K562 (cell line): ENCODE data around the gene FUCA1. TPM values are rescaled to one million over a fixed set of nuclear protein-coding genes. Genes with fewer than 3 reads are reported as not detected.

ENCODE experiments used
- AFF1 ChIP-seq, 2 experiments: fragments of 450-650 bp; IDR thresholded peaks; 2 replicates each; pipeline ENCODE4 v1.6.1; 2018; ENCODE audit warnings: mild to moderate bottlenecking in 2 of 2, low read depth in 1 of 2; ENCODE audit not compliant: partially characterized antibody in 2 of 2
- DACH1 ChIP-seq: fragments of 450-650 bp; IDR thresholded peaks from 2 replicates; pipeline ENCODE4 v1.6.1; 2018; ENCODE audit not compliant: partially characterized antibody
- KLF10 ChIP-seq: fragments of 250-450 bp; sonication (Bioruptor Pico); IDR thresholded peaks from 2 replicates; pipeline ENCODE4 v1.6.1; 2021; ENCODE audit warnings: matching md5 sums
- MAFF ChIP-seq: IDR thresholded peaks from 2 replicates; pipeline ENCODE4 v1.6.1; 2012; ENCODE audit warnings: low read length, improper control_type of control experiment
- MCM7 ChIP-seq, 2 experiments: fragments of 450-650 bp; IDR thresholded peaks; 2 replicates each; pipeline ENCODE4 v1.6.1; 2016 to 2018
- MECOM ChIP-seq: fragments of 250-450 bp; sonication (Bioruptor Pico); IDR thresholded peaks from 2 replicates; pipeline ENCODE4 v1.8.0; 2022; ENCODE audit warnings: inconsistent platforms
- MTA1 ChIP-seq: fragments of 450-650 bp; IDR thresholded peaks from 2 replicates; pipeline ENCODE4 v1.6.1; 2017; ENCODE audit warnings: borderline replicate concordance
- MXI1 ChIP-seq: IDR thresholded peaks from 2 replicates; pipeline ENCODE4 v1.6.1; 2011; ENCODE audit warnings: low read depth, mild to moderate bottlenecking, improper control_type of control experiment, low read length
- POU5F1 ChIP-seq: fragments of 150-350 bp; IDR thresholded peaks from 2 replicates; pipeline ENCODE4 v1.6.1; 2014; ENCODE audit warnings: borderline replicate concordance, low read length, low read depth, mild to moderate bottlenecking; ENCODE audit not compliant: partially characterized antibody
- PRPF4 ChIP-seq: fragments of 200-400 bp; formaldehyde crosslinking; IDR thresholded peaks from one replicate; pipeline ENCODE4 v1.6.1; 2017; ENCODE audit warnings: low read length, low read depth, mild to moderate bottlenecking; ENCODE audit not compliant: insufficient read depth, poor library complexity, severe bottlenecking
- TAL1 ChIP-seq: fragments of 450-650 bp; IDR thresholded peaks from 2 replicates; pipeline ENCODE4 v1.6.1; 2016; ENCODE audit warnings: mild to moderate bottlenecking
- TARDBP ChIP-seq: fragments of 450-650 bp; IDR thresholded peaks from 2 replicates; pipeline ENCODE4 v1.6.1; 2016
- ZBTB11 ChIP-seq, 3 experiments: fragments of 200-800 bp in 1 of 3; fragments of 250-450 bp in 1 of 3; fragments of 450-650 bp in 1 of 3; sonication (Bioruptor Pico) in 1 of 3; sonication (Bioruptor generic) in 1 of 3; formaldehyde crosslinking in 1 of 3; IDR thresholded peaks; 2 replicates each; pipeline versions ENCODE4 v1.6.1 to v1.8.0; 2016 to 2022; ENCODE audit warnings: mild to moderate bottlenecking in 2 of 3, missing genetic modification characterization in 2 of 3, missing compliant biosample characterization in 1 of 3, moderate library complexity in 1 of 3
- ZFPM2 ChIP-seq: fragments of 250-450 bp; sonication (Bioruptor Pico); IDR thresholded peaks from 2 replicates; pipeline ENCODE4 v1.5.1; 2022; ENCODE audit warnings: mild to moderate bottlenecking
- ZNF184 ChIP-seq: sonication (generic); formaldehyde crosslinking; IDR thresholded peaks from 2 replicates; pipeline ENCODE4 v1.5.0; 2020; ENCODE audit warnings: missing genetic modification reagents
- ZNF511 ChIP-seq: sonication (generic); formaldehyde crosslinking; IDR thresholded peaks from 2 replicates; pipeline ENCODE4 v1.8.0; 2022; ENCODE audit warnings: mild to moderate bottlenecking, missing genetic modification reagents
- polyA plus RNA-seq, 8 experiments: library from polyadenylated mRNA; depleted of rRNA in 4 of 8; stranded (reverse) in 5 of 8; unstranded in 3 of 8; fragments of >200 nt; fragmentation: Nextera tagmentation in 2 of 8; fragmentation: Illumina TruSeq in 1 of 8; extraction: Ambion mirVana in 2 of 8; extraction: Trizol in 1 of 8; gene quantifications; 2 replicates each; pipeline versions ENCODE4 v1.2.1 to v1.2.3, GENCODE V29; 2011 to 2014; ENCODE audit warnings: inconsistent platforms in 1 of 8, missing spikeins in 1 of 8
- total RNA-seq, 7 experiments: library from RNA; depleted of rRNA in 6 of 7; stranded (reverse); fragments of >200 nt in 6 of 7; fragmentation: Illumina TruSeq in 2 of 7; extraction: Trizol in 2 of 7; gene quantifications; 2 replicates each; pipeline versions ENCODE4 v1.2.1 to v1.2.3, GENCODE V29; 2011 to 2021; ENCODE audit warnings: low replicate concordance in 1 of 7
- TF ChIP-seq, protein P1 (sequence below): fragments of 450-650 bp; IDR thresholded peaks from 2 replicates; pipeline ENCODE4 v1.7.0; 2016; ENCODE audit warnings: borderline replicate concordance
- TF ChIP-seq, protein P2 (sequence below), 2 experiments: IDR thresholded peaks; 2 replicates each; pipeline ENCODE4 v1.6.1; 2011; ENCODE audit warnings: borderline replicate concordance in 1 of 2, control low read depth in 1 of 2, low read depth in 1 of 2, low read length in 1 of 2, mild to moderate bottlenecking in 1 of 2, mixed read lengths in 1 of 2, moderate library complexity in 1 of 2; ENCODE audit not compliant: insufficient read depth in 1 of 2, insufficient read length in 1 of 2, poor library complexity in 1 of 2, severe bottlenecking in 1 of 2; ENCODE audit errors: extremely low read depth in 1 of 2

FUCA1 gene
- total and polyA plus RNA-seq, 9 of the 15 experiments (the other 6 are each of a cell fraction or from before 2014, with no cell fraction given), result 7.0 to 20.5 (median 13.5) TPM

DNA sequence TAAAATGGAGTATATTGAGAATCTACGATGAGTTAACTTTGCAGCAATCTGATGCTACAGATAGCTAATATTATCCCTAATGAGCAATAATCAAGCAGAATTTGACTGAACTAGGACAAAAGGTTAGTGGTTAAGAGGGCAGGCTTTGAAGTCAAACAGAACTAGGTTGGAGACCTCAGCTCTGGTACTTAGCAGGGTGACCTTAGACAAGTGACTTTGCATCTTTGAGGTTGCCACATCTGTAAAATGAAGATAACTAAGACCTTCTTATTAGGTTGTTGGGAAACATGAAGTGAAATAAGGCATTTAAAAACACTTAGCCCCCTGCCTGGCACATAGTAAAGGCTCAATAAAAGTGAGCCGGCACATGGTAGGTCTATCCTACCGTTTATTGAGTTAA lies 4.3 kb upstream of the FUCA1 start (continued):
- no peak for TF ChIP-seq ZBTB11 (CRISPR knock-in tag; IDR thresholded peaks at IDR 0.05)
- no peak for TF ChIP-seq ZNF184 (CRISPR knock-in tag)
- TF ChIP-seq POU5F1, result no peak
- TF ChIP-seq MTA1, result no peak
- TF ChIP-seq AFF1 (IDR thresholded peaks at IDR 0.05; ENCODE audit: low read depth in 1 of 2, partially characterized antibody in 2 of 2), result no peak
- TF ChIP-seq ZNF511 (CRISPR knock-in tag), result no peak
- no peak for TF ChIP-seq KLF10 (CRISPR knock-in tag)
- no peak for TF ChIP-seq MXI1
- no peak for TF ChIP-seq MCM7 (IDR thresholded peaks at IDR 0.05)
- TF ChIP-seq TARDBP, result no peak
- TF ChIP-seq DACH1, result peak; percentile 56
- TF ChIP-seq TAL1, result peak; percentile 70
- no peak for TF ChIP-seq ZFPM2 (CRISPR knock-in tag)
- no peak for TF ChIP-seq MECOM (CRISPR knock-in tag)
- no peak for TF ChIP-seq PRPF4
- TF ChIP-seq, protein P1, sequence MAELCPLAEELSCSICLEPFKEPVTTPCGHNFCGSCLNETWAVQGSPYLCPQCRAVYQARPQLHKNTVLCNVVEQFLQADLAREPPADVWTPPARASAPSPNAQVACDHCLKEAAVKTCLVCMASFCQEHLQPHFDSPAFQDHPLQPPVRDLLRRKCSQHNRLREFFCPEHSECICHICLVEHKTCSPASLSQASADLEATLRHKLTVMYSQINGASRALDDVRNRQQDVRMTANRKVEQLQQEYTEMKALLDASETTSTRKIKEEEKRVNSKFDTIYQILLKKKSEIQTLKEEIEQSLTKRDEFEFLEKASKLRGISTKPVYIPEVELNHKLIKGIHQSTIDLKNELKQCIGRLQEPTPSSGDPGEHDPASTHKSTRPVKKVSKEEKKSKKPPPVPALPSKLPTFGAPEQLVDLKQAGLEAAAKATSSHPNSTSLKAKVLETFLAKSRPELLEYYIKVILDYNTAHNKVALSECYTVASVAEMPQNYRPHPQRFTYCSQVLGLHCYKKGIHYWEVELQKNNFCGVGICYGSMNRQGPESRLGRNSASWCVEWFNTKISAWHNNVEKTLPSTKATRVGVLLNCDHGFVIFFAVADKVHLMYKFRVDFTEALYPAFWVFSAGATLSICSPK, result no peak
- TF ChIP-seq MAFF, result peak; percentile 44; the same call in 1 of the 2 replicates
- TF ChIP-seq, protein P2, sequence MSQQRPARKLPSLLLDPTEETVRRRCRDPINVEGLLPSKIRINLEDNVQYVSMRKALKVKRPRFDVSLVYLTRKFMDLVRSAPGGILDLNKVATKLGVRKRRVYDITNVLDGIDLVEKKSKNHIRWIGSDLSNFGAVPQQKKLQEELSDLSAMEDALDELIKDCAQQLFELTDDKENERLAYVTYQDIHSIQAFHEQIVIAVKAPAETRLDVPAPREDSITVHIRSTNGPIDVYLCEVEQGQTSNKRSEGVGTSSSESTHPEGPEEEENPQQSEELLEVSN (IDR thresholded peaks at IDR 0.05; ENCODE audit: borderline replicate concordance in 1 of 2, extremely low read depth in 1 of 2, insufficient read depth in 1 of 2, insufficient read length in 1 of 2, low read depth in 1 of 2, low read length in 1 of 2, poor library complexity in 1 of 2, severe bottlenecking in 1 of 2), result no peak
